HepG2 (cell line): ENCODE measurements around the gene ALDH4A1. TPM values are rescaled to one million over a fixed set of nuclear protein-coding genes. Genes with fewer than 3 reads are reported as not detected.

Source experiments
- AGO1 ChIP-seq: fragments of 200-400 bp; formaldehyde crosslinking; IDR thresholded peaks from 2 replicates; pipeline ENCODE4 v1.6.1; 2017; ENCODE audit warnings: mild to moderate bottlenecking, low read depth, low read length, moderate library complexity; ENCODE audit not compliant: poor library complexity, severe bottlenecking
- AHR ChIP-seq: IDR thresholded peaks from 2 replicates; pipeline ENCODE4 v1.6.1; 2018; ENCODE audit warnings: missing genetic modification reagents, missing compliant biosample characterization
- CENPT ChIP-seq: sonication (generic); formaldehyde crosslinking; IDR thresholded peaks from 2 replicates; pipeline ENCODE4 v1.8.0; 2022; ENCODE audit warnings: low read depth, mild to moderate bottlenecking, moderate library complexity, missing genetic modification reagents
- CHD4 ChIP-seq: fragments of 200-600 bp; sonication (generic); IDR thresholded peaks from 2 replicates; pipeline ENCODE4 v1.7.0; 2017; ENCODE audit warnings: mild to moderate bottlenecking, low read length, borderline replicate concordance
- FOXC1 ChIP-seq: sonication (generic); formaldehyde crosslinking; IDR thresholded peaks from 2 replicates; pipeline ENCODE4 v1.8.0; 2022; ENCODE audit warnings: mild to moderate bottlenecking, missing genetic modification reagents, borderline replicate concordance
- HDAC1 ChIP-seq: sonication (generic); formaldehyde crosslinking; IDR thresholded peaks from 2 replicates; pipeline ENCODE4 v1.5.1; 2020; ENCODE audit warnings: mild to moderate bottlenecking, missing genetic modification reagents
- HINFP ChIP-seq: sonication (generic); formaldehyde crosslinking; IDR thresholded peaks from 2 replicates; pipeline ENCODE4 v1.4.0; 2020; ENCODE audit warnings: low read depth, mild to moderate bottlenecking, missing genetic modification reagents
- HNRNPL ChIP-seq: fragments of 200-400 bp; formaldehyde crosslinking; IDR thresholded peaks from 2 replicates; pipeline ENCODE4 v1.6.1; 2017; ENCODE audit warnings: mild to moderate bottlenecking, low read depth, low read length
- JDP2 ChIP-seq: sonication (generic); formaldehyde crosslinking; IDR thresholded peaks from 2 replicates; pipeline ENCODE4 v1.8.1; 2022; ENCODE audit warnings: missing genetic modification reagents, borderline replicate concordance
- NAIF1 ChIP-seq: sonication (generic); formaldehyde crosslinking; IDR thresholded peaks from 2 replicates; pipeline ENCODE4 v1.5.0; 2020; ENCODE audit warnings: mild to moderate bottlenecking, missing genetic modification reagents, borderline replicate concordance
- NR2F1 ChIP-seq, 2 experiments: fragments of 450-650 bp in 1 of 2; formaldehyde crosslinking in 1 of 2; IDR thresholded peaks; 2 replicates each; pipeline versions ENCODE4 v1.5.0 to v1.6.1; 2016 to 2020; ENCODE audit warnings: mild to moderate bottlenecking in 1 of 2, missing compliant biosample characterization in 1 of 2, missing genetic modification reagents in 1 of 2, moderate library complexity in 1 of 2
- ZC3H4 ChIP-seq: sonication (generic); formaldehyde crosslinking; IDR thresholded peaks from 2 replicates; pipeline ENCODE4 v1.4.0; 2020; ENCODE audit warnings: missing genetic modification reagents, borderline replicate concordance
- ZKSCAN1 ChIP-seq: fragments of 150-350 bp; IDR thresholded peaks from 2 replicates; pipeline ENCODE4 v1.6.1; 2014; ENCODE audit warnings: low read length
- ZMYM3 ChIP-seq: sonication (generic); formaldehyde crosslinking; IDR thresholded peaks from 2 replicates; pipeline ENCODE4 v1.5.1; 2020; ENCODE audit warnings: mild to moderate bottlenecking, missing genetic modification reagents
- ZNF281 ChIP-seq: sonication (generic); formaldehyde crosslinking; IDR thresholded peaks from 2 replicates; pipeline ENCODE4 v1.4.0; 2020; ENCODE audit warnings: missing genetic modification reagents, borderline replicate concordance
- ZNF296 ChIP-seq: sonication (generic); formaldehyde crosslinking; conservative IDR thresholded peaks from 2 replicates; pipeline ENCODE4 v1.5.0; 2020; ENCODE audit warnings: mild to moderate bottlenecking, missing genetic modification reagents
- ZNF354B ChIP-seq: sonication (generic); formaldehyde crosslinking; IDR thresholded peaks from 2 replicates; pipeline ENCODE4 v1.8.0; 2022; ENCODE audit warnings: mild to moderate bottlenecking, missing genetic modification reagents
- ZNF563 ChIP-seq: sonication (generic); formaldehyde crosslinking; IDR thresholded peaks from 2 replicates; pipeline ENCODE4 v1.8.0; 2022; ENCODE audit warnings: mild to moderate bottlenecking, moderate library complexity, missing genetic modification reagents
- ZNF577 ChIP-seq: sonication (generic); formaldehyde crosslinking; IDR thresholded peaks from 2 replicates; pipeline ENCODE4 v1.4.0; 2020; ENCODE audit warnings: mild to moderate bottlenecking, low read depth, missing genetic modification reagents, borderline replicate concordance
- ZNF629 ChIP-seq: sonication (generic); formaldehyde crosslinking; conservative IDR thresholded peaks from 2 replicates; pipeline ENCODE4 v1.5.0; 2020; ENCODE audit warnings: missing genetic modification reagents
- ZNF777 ChIP-seq: sonication (generic); formaldehyde crosslinking; IDR thresholded peaks from 2 replicates; pipeline ENCODE4 v1.4.0; 2020; ENCODE audit warnings: missing genetic modification reagents
- ZSCAN31 ChIP-seq: sonication (generic); formaldehyde crosslinking; IDR thresholded peaks from 2 replicates; pipeline ENCODE4 v1.5.0; 2020; ENCODE audit warnings: low read depth, mild to moderate bottlenecking, missing genetic modification reagents
- ZXDC ChIP-seq: sonication (generic); formaldehyde crosslinking; IDR thresholded peaks from 2 replicates; pipeline ENCODE4 v1.5.0; 2020; ENCODE audit warnings: mild to moderate bottlenecking, missing genetic modification reagents
- polyA plus RNA-seq, 8 experiments: library from polyadenylated mRNA; depleted of rRNA in 3 of 8; stranded (reverse) in 7 of 8; unstranded in 1 of 8; fragments of >200 nt; fragmentation: Illumina TruSeq in 4 of 8; extraction: Trizol in 4 of 8; gene quantifications; 2 replicates each; pipeline versions ENCODE4 v1.2.1 to v1.2.3, GENCODE V29; 2011 to 2016; ENCODE audit warnings: low read depth in 4 of 8, missing spikeins in 1 of 8, mixed read lengths in 1 of 8; ENCODE audit not compliant: insufficient read depth in 1 of 8
- total RNA-seq, 5 experiments: library from RNA; depleted of rRNA; stranded (reverse); fragments of >200 nt; fragmentation: Illumina TruSeq; extraction: Trizol; gene quantifications; 2 replicates each; pipeline ENCODE4 v1.2.3, GENCODE V29; 2016; ENCODE audit warnings: low read depth in 1 of 5

Gene ALDH4A1
- total and polyA plus RNA-seq, 2 of the 13 experiments (the other 11 are each of a cell fraction or from before 2014, with no cell fraction given) = 76.4 to 240 TPM

GRCh38 chr1:18948048-18948912 lies 45.9 kb upstream of the ALDH4A1 start (continued):
- TF ChIP-seq AHR (CRISPR knock-in tag) (no peak), HNRNPL (peak; percentile 76; the same call in 1 of the 2 replicates), ZNF296 (CRISPR knock-in tag) (no peak), ZNF777 (CRISPR knock-in tag) (no peak), ZNF629 (peak; percentile 98), ZNF281 (CRISPR knock-in tag) (no peak), HDAC1 (CRISPR knock-in tag) (no peak), FOXC1 (no peak), HINFP (CRISPR knock-in tag) (no peak), NAIF1 (CRISPR knock-in tag) (no peak), ZNF577 (CRISPR knock-in tag) (0 out of 2 replicates have a peak, but pooled peaks have one; percentile 39), ZKSCAN1 (no peak), CENPT (CRISPR knock-in tag) (no peak), JDP2 (no peak), CHD4 (peak; percentile 95; the same call in 1 of the 2 replicates), ZNF354B (CRISPR knock-in tag) (no peak; the same call in 1 of the 2 replicates), ZSCAN31 (CRISPR knock-in tag) (no peak), ZMYM3 (peak; percentile 90), NR2F1 (CRISPR knock-in tag; IDR thresholded peaks at IDR 0.05) (no peak), ZC3H4 (no peak), ZXDC (CRISPR knock-in tag) (0 out of 2 replicates have a peak, but pooled peaks have one; percentile 5), AGO1 (no peak), ZNF563 (CRISPR knock-in tag) (0 out of 2 replicates have a peak, but pooled peaks have one; percentile 4)
